ENCODE data around the gene GSTT4.

- TF ChIP-seq, protein P1, sequence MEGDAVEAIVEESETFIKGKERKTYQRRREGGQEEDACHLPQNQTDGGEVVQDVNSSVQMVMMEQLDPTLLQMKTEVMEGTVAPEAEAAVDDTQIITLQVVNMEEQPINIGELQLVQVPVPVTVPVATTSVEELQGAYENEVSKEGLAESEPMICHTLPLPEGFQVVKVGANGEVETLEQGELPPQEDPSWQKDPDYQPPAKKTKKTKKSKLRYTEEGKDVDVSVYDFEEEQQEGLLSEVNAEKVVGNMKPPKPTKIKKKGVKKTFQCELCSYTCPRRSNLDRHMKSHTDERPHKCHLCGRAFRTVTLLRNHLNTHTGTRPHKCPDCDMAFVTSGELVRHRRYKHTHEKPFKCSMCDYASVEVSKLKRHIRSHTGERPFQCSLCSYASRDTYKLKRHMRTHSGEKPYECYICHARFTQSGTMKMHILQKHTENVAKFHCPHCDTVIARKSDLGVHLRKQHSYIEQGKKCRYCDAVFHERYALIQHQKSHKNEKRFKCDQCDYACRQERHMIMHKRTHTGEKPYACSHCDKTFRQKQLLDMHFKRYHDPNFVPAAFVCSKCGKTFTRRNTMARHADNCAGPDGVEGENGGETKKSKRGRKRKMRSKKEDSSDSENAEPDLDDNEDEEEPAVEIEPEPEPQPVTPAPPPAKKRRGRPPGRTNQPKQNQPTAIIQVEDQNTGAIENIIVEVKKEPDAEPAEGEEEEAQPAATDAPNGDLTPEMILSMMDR (conservative IDR thresholded peaks at IDR 0.05): no peak
- no peak for TF ChIP-seq ZFX (IDR thresholded peaks at IDR 0.05)
Measured at GRCh38 chr22:24023204-24023789, 18.0 kb upstream of the GSTT4 start.
